D721Med (cell line): Measurements from ENCODE around the gene BCO2.

Source experiments
- DNase-seq: peaks from one replicate; pipeline ENCODE4 v3.0.0; 2011; ENCODE audit warnings: low spot score; ENCODE audit not compliant: insufficient read length
- FAIRE-seq: peaks from 2 replicates; lab custom pipeline; 2011; peaks lifted over from hg19 to GRCh38; lab: Jason Lieb, UNC
- TF ChIP-seq, protein P1 (sequence below): IDR thresholded peaks from 2 replicates; pipeline ENCODE4 v1.5.1; 2012; ENCODE audit warnings: mild to moderate bottlenecking, control low read depth; ENCODE audit not compliant: insufficient read depth; ENCODE audit errors: missing control alignments

The BCO2 gene

GRCh38 chr11:112225753-112226061 lies 50.4 kb downstream of the BCO2 start:
- FAIRE-seq = no peak
- no peak for DNase-seq
- TF ChIP-seq, protein P1, sequence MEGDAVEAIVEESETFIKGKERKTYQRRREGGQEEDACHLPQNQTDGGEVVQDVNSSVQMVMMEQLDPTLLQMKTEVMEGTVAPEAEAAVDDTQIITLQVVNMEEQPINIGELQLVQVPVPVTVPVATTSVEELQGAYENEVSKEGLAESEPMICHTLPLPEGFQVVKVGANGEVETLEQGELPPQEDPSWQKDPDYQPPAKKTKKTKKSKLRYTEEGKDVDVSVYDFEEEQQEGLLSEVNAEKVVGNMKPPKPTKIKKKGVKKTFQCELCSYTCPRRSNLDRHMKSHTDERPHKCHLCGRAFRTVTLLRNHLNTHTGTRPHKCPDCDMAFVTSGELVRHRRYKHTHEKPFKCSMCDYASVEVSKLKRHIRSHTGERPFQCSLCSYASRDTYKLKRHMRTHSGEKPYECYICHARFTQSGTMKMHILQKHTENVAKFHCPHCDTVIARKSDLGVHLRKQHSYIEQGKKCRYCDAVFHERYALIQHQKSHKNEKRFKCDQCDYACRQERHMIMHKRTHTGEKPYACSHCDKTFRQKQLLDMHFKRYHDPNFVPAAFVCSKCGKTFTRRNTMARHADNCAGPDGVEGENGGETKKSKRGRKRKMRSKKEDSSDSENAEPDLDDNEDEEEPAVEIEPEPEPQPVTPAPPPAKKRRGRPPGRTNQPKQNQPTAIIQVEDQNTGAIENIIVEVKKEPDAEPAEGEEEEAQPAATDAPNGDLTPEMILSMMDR = no peak

DNA sequence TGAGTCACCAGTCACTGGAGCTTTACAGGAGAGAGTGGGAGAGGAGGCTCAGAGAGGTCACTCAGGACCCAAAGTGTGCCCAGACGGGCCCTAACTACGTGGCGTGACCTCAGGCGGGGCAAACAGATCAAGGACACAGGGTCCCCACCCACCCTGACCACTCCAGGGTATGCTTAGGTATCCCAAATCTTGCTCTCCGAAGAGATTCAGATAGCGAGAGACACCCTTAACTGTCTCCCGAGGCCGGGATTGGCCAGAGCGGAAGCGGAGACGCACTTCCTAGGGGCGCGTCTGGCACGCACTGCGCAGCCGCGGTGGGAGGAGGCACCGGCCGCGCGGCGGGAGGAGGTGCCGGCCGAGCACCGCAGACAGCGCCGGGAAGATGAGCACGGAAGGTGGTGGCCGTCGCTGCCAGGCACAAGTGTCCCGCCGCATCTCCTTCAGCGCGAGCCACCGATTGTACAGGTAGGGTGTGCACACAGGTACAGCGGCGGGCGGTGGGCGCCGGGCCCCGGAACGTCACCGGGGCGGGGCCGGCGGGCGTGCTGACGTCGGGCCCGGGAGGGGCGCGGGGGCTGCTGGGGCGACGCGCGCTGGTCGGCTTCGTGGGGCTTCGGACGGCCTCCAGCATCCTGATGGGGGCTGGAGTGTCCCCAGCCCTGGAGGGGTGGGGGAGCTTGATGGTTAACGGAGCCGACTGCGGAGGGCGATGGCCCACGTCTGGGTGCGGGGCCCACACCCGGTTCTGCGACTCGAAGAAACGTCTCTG lies 50.9 kb downstream of the BCO2 start, which contains the start of gene PTS:
Gene PTS, plus strand, starts transcription at position 367 of the 769 bp plus-strand sequence. Its CDS starts 16 bp downstream, at position 383.
- no peak for FAIRE-seq
- DNase-seq = peak; percentile 81
- TF ChIP-seq, protein P1 = no peak

GRCh38 chr11:112226831-112227401 lies 51.6 kb downstream of the BCO2 start:
- FAIRE-seq = no peak

DNA sequence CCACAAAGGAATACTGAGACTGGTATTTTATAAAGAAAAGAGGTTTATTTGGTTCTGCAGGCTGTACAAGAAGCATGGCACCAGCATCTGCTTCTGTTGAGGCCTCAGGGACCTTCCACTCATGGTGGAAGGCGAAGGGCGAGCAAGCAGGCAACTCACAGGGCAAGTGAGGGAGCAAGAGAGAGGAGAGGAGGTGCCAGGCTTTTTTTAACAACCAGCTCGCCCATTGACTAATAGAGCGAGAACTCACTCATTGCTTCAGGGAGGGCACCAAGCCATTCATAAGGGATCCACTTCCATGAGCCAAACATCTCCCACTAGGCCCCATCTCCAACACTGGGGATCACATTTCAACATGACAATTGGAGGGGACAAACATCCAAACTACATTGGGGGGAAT lies 52.2 kb downstream of the BCO2 start:
- DNase-seq (no peak), FAIRE-seq (no peak)
- TF ChIP-seq, protein P1 = no peak

More at GRCh38 chr11:112226831-112227401, 51.6 kb downstream of the BCO2 start:
- TF ChIP-seq, protein P1 = no peak
- DNase-seq = no peak

- FAIRE-seq (no peak), DNase-seq (no peak)
- TF ChIP-seq, protein P1 = no peak
Observed at GRCh38 chr11:112228706-112229105, 53.4 kb downstream of the BCO2 start.

- DNase-seq (no peak), FAIRE-seq (no peak)
- TF ChIP-seq, protein P1 = no peak
Observed at GRCh38 chr11:112229159-112229558, 53.8 kb downstream of the BCO2 start.
